Endothelial cell of umbilical vein (primary cell): Measurements from ENCODE around the gene AHCY.

Experiments
- CTCF ChIP-seq, 2 donors: IDR thresholded peaks; 1 replicate in 1 of 2; 2 replicates in 1 of 2; pipeline ENCODE4 v1.5.1; 2011; ENCODE audit warnings: low read length in 2 of 2, mild to moderate bottlenecking in 2 of 2, moderate library complexity in 2 of 2, control low read depth in 1 of 2, inconsistent platforms in 1 of 2, low read depth in 1 of 2; ENCODE audit not compliant: insufficient read depth in 1 of 2; ENCODE audit errors: extremely low read depth in 1 of 2
- EZH2 ChIP-seq: IDR thresholded peaks from 2 replicates; pipeline ENCODE4 v1.6.1; 2012; ENCODE audit warnings: borderline replicate concordance, low read depth, mild to moderate bottlenecking, moderate library complexity, low read length, inconsistent platforms; ENCODE audit not compliant: severe bottlenecking
- GATA2 ChIP-seq: IDR thresholded peaks from 2 replicates; pipeline ENCODE4 v1.7.0; 2011; ENCODE audit warnings: low read depth, mild to moderate bottlenecking, moderate library complexity, mixed read lengths, low read length; ENCODE audit not compliant: insufficient read length, insufficient read depth
- JUN ChIP-seq: IDR thresholded peaks from 2 replicates; pipeline ENCODE4 v1.6.1; 2011; ENCODE audit warnings: borderline replicate concordance, low read depth; ENCODE audit not compliant: insufficient read length, insufficient read depth
- MAX ChIP-seq: IDR thresholded peaks from 2 replicates; pipeline ENCODE4 v1.6.1; 2011; ENCODE audit not compliant: insufficient read depth, insufficient read length
- MYC ChIP-seq: IDR thresholded peaks from one replicate; pipeline ENCODE4 v1.6.1; 2011; ENCODE audit warnings: mild to moderate bottlenecking, low read depth, low read length
- POLR2A ChIP-seq: IDR thresholded peaks from 2 replicates; pipeline ENCODE4 v1.6.1; 2012; ENCODE audit warnings: low read depth, mild to moderate bottlenecking, control low read depth, low read length

GRCh38 chr20:34328928-34329677 lies 25.9 kb upstream of the AHCY start:
- TF ChIP-seq CTCF (IDR thresholded peaks at IDR 0.05; ENCODE audit: extremely low read depth in 1 of 2, insufficient read depth in 1 of 2, low read depth in 1 of 2, low read length in 2 of 2) (no peak), POLR2A (no peak), MAX (no peak), MYC (no peak), GATA2 (no peak), JUN (no peak), EZH2 (no peak)
